ENCODE data around the gene SLN. TPM values are rescaled to one million over a fixed set of nuclear protein-coding genes. Genes with fewer than 3 reads are reported as not detected.
"Not testable (repeated sequence)": the region's sequence is repeated elsewhere in the genome, so short reads cannot be mapped to it uniquely, and the experiment has no call there.

The SLN gene
- not detected for total RNA-seq
- 0.82 TPM for polyA plus RNA-seq (2013, experiment 1 of 2)
- 1.2 TPM for polyA plus RNA-seq (2013, experiment 2 of 2)
- long read RNA-seq, experiment 1: 0 reads
- long read RNA-seq, experiment 2: 0 reads
- long read RNA-seq, experiment 3: 0 reads
- long read RNA-seq, experiment 4: 0 reads

DNA sequence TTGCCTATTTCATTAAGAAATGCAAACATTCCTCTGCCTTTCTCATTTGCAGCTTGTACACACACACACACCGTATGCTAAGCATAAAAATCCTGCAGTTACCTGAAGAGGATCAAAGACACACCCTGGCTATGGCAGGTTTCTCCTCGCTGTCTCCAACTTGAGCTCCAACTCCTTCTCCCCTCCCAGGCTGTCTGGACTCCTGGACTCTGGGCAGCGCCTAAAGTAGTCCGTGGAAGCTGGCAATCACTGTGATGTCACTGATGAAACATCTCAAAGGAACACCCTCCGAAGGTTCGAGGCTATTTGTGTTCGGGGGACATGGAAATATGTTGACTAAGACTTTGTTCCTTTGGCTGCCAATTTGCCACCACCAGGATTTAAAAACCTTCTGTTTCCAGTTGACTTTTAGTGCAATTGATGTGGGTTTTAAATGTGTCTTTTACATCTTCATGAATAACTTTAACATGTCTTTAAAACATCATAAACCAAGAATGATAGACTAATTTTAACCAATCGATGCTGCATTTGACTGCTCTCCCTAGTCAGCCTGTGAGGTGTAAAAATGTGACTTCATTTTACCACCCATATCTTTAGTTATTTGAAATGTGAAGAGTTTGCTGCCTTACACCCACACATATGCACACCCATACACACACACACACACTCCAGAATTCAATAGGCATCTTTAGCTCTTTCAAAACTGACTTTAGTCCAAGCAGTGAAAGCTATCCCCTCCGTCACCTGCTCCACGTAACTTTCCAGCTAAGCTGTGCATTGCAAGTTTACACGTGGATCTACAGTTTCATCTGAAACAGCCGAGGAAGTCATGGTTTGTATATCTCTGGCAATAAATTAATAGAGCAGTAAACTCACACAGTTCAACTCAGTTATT lies at the start of gene SLN:
Gene SLN, minus strand, starts transcription at position 196 of the 895 bp plus-strand sequence.
- Histone ChIP-seq H3K27me3 (ENCODE audit: control insufficient read depth, insufficient read depth, low read length, poor library complexity, severe bottlenecking) (peaks cover 20% of the 10 kb centered on the region), H3K4me1 (ENCODE audit: control insufficient read depth, insufficient read depth, low read length) (peaks cover 24% of the 10 kb centered on the region), H3K4me3 (ENCODE audit: low read length) (peak within 1 kb of the TSS; percentile 62), H3K9ac (ENCODE audit: extremely low read depth, low read length, poor library complexity, severe bottlenecking) (no peak within 1 kb of the TSS), H3K27ac (ENCODE audit: low read depth, low read length) (no peak within 1 kb of the TSS), H3K9me3 (ENCODE audit: control insufficient read depth, low read length) (no peaks in the 10 kb centered on the region), H3K36me3 (ENCODE audit: control insufficient read depth, insufficient read depth, low read length) (no peaks in the 10 kb centered on the region)
- Mint-ChIP-seq H3K27ac (no peak within 1 kb of the TSS), H3K9me3 (no peaks in the 10 kb centered on the region), H3K4me1 (peaks cover 52% of the 10 kb centered on the region), H3K36me3 (ENCODE audit: low read depth) (no peaks in the 10 kb centered on the region), H3K27me3 (ENCODE audit: insufficient read depth) (peaks cover 40% of the 10 kb centered on the region), H3K4me3 (no peak within 1 kb of the TSS)
- no peak for DNase-seq
- TF ChIP-seq, protein P1, sequence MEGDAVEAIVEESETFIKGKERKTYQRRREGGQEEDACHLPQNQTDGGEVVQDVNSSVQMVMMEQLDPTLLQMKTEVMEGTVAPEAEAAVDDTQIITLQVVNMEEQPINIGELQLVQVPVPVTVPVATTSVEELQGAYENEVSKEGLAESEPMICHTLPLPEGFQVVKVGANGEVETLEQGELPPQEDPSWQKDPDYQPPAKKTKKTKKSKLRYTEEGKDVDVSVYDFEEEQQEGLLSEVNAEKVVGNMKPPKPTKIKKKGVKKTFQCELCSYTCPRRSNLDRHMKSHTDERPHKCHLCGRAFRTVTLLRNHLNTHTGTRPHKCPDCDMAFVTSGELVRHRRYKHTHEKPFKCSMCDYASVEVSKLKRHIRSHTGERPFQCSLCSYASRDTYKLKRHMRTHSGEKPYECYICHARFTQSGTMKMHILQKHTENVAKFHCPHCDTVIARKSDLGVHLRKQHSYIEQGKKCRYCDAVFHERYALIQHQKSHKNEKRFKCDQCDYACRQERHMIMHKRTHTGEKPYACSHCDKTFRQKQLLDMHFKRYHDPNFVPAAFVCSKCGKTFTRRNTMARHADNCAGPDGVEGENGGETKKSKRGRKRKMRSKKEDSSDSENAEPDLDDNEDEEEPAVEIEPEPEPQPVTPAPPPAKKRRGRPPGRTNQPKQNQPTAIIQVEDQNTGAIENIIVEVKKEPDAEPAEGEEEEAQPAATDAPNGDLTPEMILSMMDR (conservative IDR thresholded peaks at IDR 0.05): no peak
- WGBS, 2 experiments (ENCODE audit: insufficient coverage in 1 of 2, insufficient read length in 1 of 2): 80 to 93% methylated on average over 8 to 12 of the region's 12 CpGs

DNA sequence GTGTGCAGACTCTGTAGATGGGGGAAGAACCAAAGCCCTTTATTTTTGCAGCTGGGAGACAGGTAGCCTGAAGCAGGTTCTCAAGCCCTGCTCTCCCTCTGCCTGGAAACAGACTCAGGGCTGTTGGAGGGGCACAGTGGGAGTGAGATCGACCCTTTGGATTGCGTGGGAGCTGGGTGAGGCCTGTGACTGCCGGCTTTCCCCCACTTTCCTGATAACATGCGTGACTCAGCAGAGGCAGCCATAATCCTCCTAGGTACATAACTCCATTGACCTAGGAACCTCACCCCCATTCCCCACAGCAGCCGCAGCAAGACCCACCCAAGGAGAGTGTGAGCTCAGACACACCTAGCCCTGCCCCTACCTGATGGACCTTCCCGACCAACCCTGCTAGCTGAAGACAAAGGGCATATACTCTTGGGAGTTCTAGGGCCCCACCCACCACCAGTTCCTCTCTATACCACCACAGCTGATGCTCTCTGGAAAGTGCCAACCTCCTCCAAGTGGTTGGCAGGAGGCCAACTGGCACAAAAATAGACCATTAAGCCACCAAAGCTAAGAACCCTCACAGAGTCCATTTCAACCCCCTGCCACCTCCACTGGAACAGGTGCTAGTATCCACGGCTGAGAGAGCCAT lies 47.0 kb upstream of the SLN start:
- not testable (repeated sequence) for H3K27me3 Mint-ChIP-seq (ENCODE audit: insufficient read depth); DNase-seq; H3K9me3 ChIP-seq (ENCODE audit: control insufficient read depth, low read length); H3K4me3 ChIP-seq (ENCODE audit: low read length); H3K36me3 ChIP-seq (ENCODE audit: control insufficient read depth, insufficient read depth, low read length); H3K4me1 ChIP-seq (ENCODE audit: control insufficient read depth, insufficient read depth, low read length); H3K36me3 Mint-ChIP-seq (ENCODE audit: low read depth); H3K9ac ChIP-seq (ENCODE audit: extremely low read depth, low read length, poor library complexity, severe bottlenecking); H3K4me3 Mint-ChIP-seq; H3K4me1 Mint-ChIP-seq; H3K27ac ChIP-seq (ENCODE audit: low read depth, low read length); H3K27me3 ChIP-seq (ENCODE audit: control insufficient read depth, insufficient read depth, low read length, poor library complexity, severe bottlenecking)
- WGBS, 2 experiments (ENCODE audit: insufficient coverage in 1 of 2, insufficient read length in 1 of 2): 86 to 91% methylated on average over 5 to 7 of the region's 7 CpGs
- Mint-ChIP-seq H3K9me3 (peaks cover 13% of the 10 kb centered on the region), H3K27ac (peak overlapping the region; percentile 53)

DNA sequence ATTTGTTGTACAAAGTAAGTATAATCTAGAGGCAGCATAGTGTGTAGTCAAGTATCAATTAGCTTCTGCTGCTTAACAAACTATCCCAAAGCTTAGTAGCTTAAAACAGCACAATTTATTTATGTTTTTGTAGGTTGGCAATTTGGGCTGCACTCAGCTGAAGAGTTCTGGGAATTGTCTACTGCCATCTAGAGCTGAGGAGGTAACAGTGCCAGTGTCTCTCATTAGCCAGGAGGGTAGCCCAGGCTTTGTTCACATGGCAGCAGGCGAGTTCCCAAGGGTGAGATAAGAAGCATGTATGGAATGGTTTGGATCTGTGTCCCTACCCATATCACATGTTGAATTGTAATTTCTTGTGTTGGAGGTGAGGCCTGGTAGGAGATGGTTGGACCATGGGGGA lies 45.8 kb upstream of the SLN start:
- H3K36me3 ChIP-seq (ENCODE audit: control insufficient read depth, insufficient read depth, low read length): no peaks in the 10 kb centered on the region
- H3K4me3 ChIP-seq (ENCODE audit: low read length): no peak overlapping the region
- DNase-seq: peak; percentile 53
- H3K4me3 Mint-ChIP-seq: no peak overlapping the region
- H3K27ac Mint-ChIP-seq: no peak overlapping the region
- H3K9ac ChIP-seq (ENCODE audit: extremely low read depth, low read length, poor library complexity, severe bottlenecking): no peak overlapping the region
- H3K36me3 Mint-ChIP-seq (ENCODE audit: low read depth): no peaks in the 10 kb centered on the region
- H3K27me3 ChIP-seq (ENCODE audit: control insufficient read depth, insufficient read depth, low read length, poor library complexity, severe bottlenecking): no peaks in the 10 kb centered on the region
- H3K9me3 Mint-ChIP-seq: peaks cover 12% of the 10 kb centered on the region
- H3K27me3 Mint-ChIP-seq (ENCODE audit: insufficient read depth): peaks cover 3% of the 10 kb centered on the region
- H3K4me1 ChIP-seq (ENCODE audit: control insufficient read depth, insufficient read depth, low read length): peaks cover 3% of the 10 kb centered on the region
- H3K27ac ChIP-seq (ENCODE audit: low read depth, low read length): no peak overlapping the region
- H3K4me1 Mint-ChIP-seq: peaks cover 3% of the 10 kb centered on the region
- 100% methylated on average over 1 of the region's 1 CpG; no CpG with 5 or more reads in 1 of the 2 experiments for WGBS, 2 experiments (ENCODE audit: insufficient coverage in 1 of 2, insufficient read length in 1 of 2)
- TF ChIP-seq, protein P1 (conservative IDR thresholded peaks at IDR 0.05): peak; percentile 49
- peaks cover 8% of the 10 kb centered on the region for H3K9me3 ChIP-seq (ENCODE audit: control insufficient read depth, low read length)
